ENCODE data around the gene PAPSS1.

GRCh38 chr4:107760281-107760947 is 40.4 kb upstream of the PAPSS1 start:
- TF ChIP-seq PHF8 (IDR thresholded peaks at IDR 0.05; ENCODE audit: borderline replicate concordance, low read depth) (no peak), USF2 (IDR thresholded peaks at IDR 0.05) (no peak), RCOR1 (IDR thresholded peaks at IDR 0.05; ENCODE audit: low read depth, low read length) (no peak), CBX2 (IDR thresholded peaks at IDR 0.05; ENCODE audit: borderline replicate concordance, low read depth) (no peak)

Measured in A549 (cell line).